H9 (cell line): Measurements from ENCODE around the gene SNX18. TPM values are rescaled to one million over a fixed set of nuclear protein-coding genes. Genes with fewer than 3 reads are reported as not detected.

Experiments
- DNase-seq: peaks from one replicate; pipeline ENCODE4 v3.0.0-alpha.2; 2017
- H2AFZ ChIP-seq: one replicate; pipeline ENCODE4 v1.6.1; 2013; ENCODE audit warnings: mild to moderate bottlenecking, low read length, control low read depth, moderate library complexity
- H2AK5ac ChIP-seq: 2 replicates; pipeline ENCODE4 v1.6.1; 2013; ENCODE audit warnings: low read length, control low read depth, mixed read lengths; ENCODE audit not compliant: insufficient read length
- H2BK120ac ChIP-seq: one replicate; pipeline ENCODE4 v1.6.1; 2013; ENCODE audit warnings: low read depth, mild to moderate bottlenecking, low read length, control low read depth, inconsistent platforms; ENCODE audit not compliant: poor library complexity, severe bottlenecking
- H2BK12ac ChIP-seq: 2 replicates; pipeline ENCODE4 v1.6.1; 2013; ENCODE audit warnings: low read length, control low read depth, mixed read lengths, low read depth; ENCODE audit not compliant: insufficient read length
- H2BK15ac ChIP-seq: 2 replicates; pipeline ENCODE4 v1.6.1; 2013; ENCODE audit warnings: low read depth, low read length, control low read depth
- H2BK20ac ChIP-seq: one replicate; pipeline ENCODE4 v1.6.1; 2013; ENCODE audit warnings: low read depth, mild to moderate bottlenecking, low read length, control low read depth, inconsistent platforms; ENCODE audit not compliant: poor library complexity, severe bottlenecking
- H2BK5ac ChIP-seq: 2 replicates; pipeline ENCODE4 v1.6.1; 2013; ENCODE audit warnings: low read length, control low read depth, mixed read lengths; ENCODE audit not compliant: insufficient read length
- H3K14ac ChIP-seq: 2 replicates; pipeline ENCODE4 v1.6.1; 2013; ENCODE audit warnings: low read length, control low read depth; ENCODE audit not compliant: insufficient read depth
- H3K18ac ChIP-seq: 2 replicates; pipeline ENCODE4 v1.6.1; 2013; ENCODE audit warnings: low read depth, mild to moderate bottlenecking, mixed read lengths, low read length, control low read depth; ENCODE audit not compliant: insufficient read length
- H3K23ac ChIP-seq: 2 replicates; pipeline ENCODE4 v1.6.1; 2013; ENCODE audit warnings: low read length, control low read depth, mixed read lengths, low read depth; ENCODE audit not compliant: insufficient read length
- H3K23me2 ChIP-seq: 2 replicates; pipeline ENCODE4 v1.6.1; 2013; ENCODE audit warnings: low read depth, mild to moderate bottlenecking, mixed read lengths, low read length, control low read depth; ENCODE audit not compliant: insufficient read length, poor library complexity, severe bottlenecking
- H3K27ac ChIP-seq: 2 replicates; pipeline ENCODE4 v1.5.1; 2013; ENCODE audit warnings: low read length, control low read depth, mixed read lengths, low read depth; ENCODE audit not compliant: insufficient read length
- H3K27me3 ChIP-seq: 2 replicates; pipeline ENCODE4 v1.6.1; 2013; ENCODE audit warnings: low read length, control low read depth, inconsistent platforms; ENCODE audit not compliant: insufficient read depth
- H3K4ac ChIP-seq: 2 replicates; pipeline ENCODE4 v1.6.1; 2013; ENCODE audit warnings: low read depth, mild to moderate bottlenecking, control low read depth, inconsistent platforms, low read length, moderate library complexity
- H3K4me1 ChIP-seq: 2 replicates; pipeline ENCODE4 v1.6.1; 2013; ENCODE audit warnings: low read length, control low read depth, inconsistent platforms; ENCODE audit not compliant: insufficient read depth
- H3K4me2 ChIP-seq: 2 replicates; pipeline ENCODE4 v1.6.1; 2013; ENCODE audit warnings: low read length, control low read depth, mixed read lengths; ENCODE audit not compliant: insufficient read length, insufficient read depth
- H3K56ac ChIP-seq: 2 replicates; pipeline ENCODE4 v1.6.1; 2013; ENCODE audit warnings: low read depth, mild to moderate bottlenecking, mixed read lengths, low read length, control low read depth; ENCODE audit not compliant: insufficient read length
- H3K79me1 ChIP-seq: 2 replicates; pipeline ENCODE4 v1.6.1; 2013; ENCODE audit warnings: low read depth, mild to moderate bottlenecking, moderate library complexity, low read length, control low read depth, inconsistent platforms; ENCODE audit not compliant: insufficient read depth, poor library complexity, severe bottlenecking
- H3K79me2 ChIP-seq: 2 replicates; pipeline ENCODE4 v1.6.1; 2013; ENCODE audit warnings: low read length, control low read depth, inconsistent platforms; ENCODE audit not compliant: insufficient read depth
- H3K9ac ChIP-seq: 2 replicates; pipeline ENCODE4 v1.6.1; 2013; ENCODE audit warnings: low read length, control low read depth, mixed read lengths; ENCODE audit not compliant: insufficient read length; ENCODE audit errors: extremely low read depth
- H3K9me3 ChIP-seq: one replicate; pipeline ENCODE4 v1.6.1; 2013; ENCODE audit warnings: low read depth, low read length, inconsistent platforms; ENCODE audit not compliant: control insufficient read depth
- H3T11ph ChIP-seq: one replicate; pipeline ENCODE4 v1.6.1; 2013; ENCODE audit warnings: mild to moderate bottlenecking, low read length, control low read depth, inconsistent platforms
- H4K20me1 ChIP-seq: one replicate; pipeline ENCODE4 v1.6.1; 2013; ENCODE audit not compliant: control insufficient read depth, insufficient read length, insufficient read depth
- H4K5ac ChIP-seq: 2 replicates; pipeline ENCODE4 v1.6.1; 2013; ENCODE audit warnings: low read depth, mild to moderate bottlenecking, mixed read lengths, low read length, control low read depth; ENCODE audit not compliant: insufficient read length
- H4K8ac ChIP-seq: replicated peaks from 2 replicates; pipeline ENCODE4 v1.6.1; 2013; ENCODE audit warnings: low read length, control low read depth, mixed read lengths, low read depth; ENCODE audit not compliant: insufficient read length
- H4K91ac ChIP-seq: 2 replicates; pipeline ENCODE4 v1.6.1; 2013; ENCODE audit warnings: low read depth, mild to moderate bottlenecking, moderate library complexity, mixed read lengths, low read length, control low read depth; ENCODE audit not compliant: insufficient read length
- H3K27ac Mint-ChIP-seq, 3 experiments: 2 replicates in 2 of 3; 3 replicates in 1 of 3; pipeline ENCODE4 v1.8.0; 2020 to 2021; ENCODE audit warnings: mixed read lengths in 3 of 3, mild to moderate bottlenecking in 1 of 3, moderate library complexity in 1 of 3
- H3K27me3 Mint-ChIP-seq: 2 replicates; pipeline ENCODE4 v1.8.0; 2021; ENCODE audit warnings: low read depth, mild to moderate bottlenecking, moderate library complexity, mixed read lengths
- H3K36me3 Mint-ChIP-seq, 3 experiments: 2 replicates in 2 of 3; 3 replicates in 1 of 3; pipeline ENCODE4 v1.8.0; 2020 to 2021; ENCODE audit warnings: low read depth in 3 of 3, mixed read lengths in 3 of 3; ENCODE audit not compliant: insufficient read depth in 1 of 3
- H3K4me1 Mint-ChIP-seq, 2 experiments: 2 replicates each; pipeline ENCODE4 v1.8.0; 2020; ENCODE audit warnings: mixed read lengths in 2 of 2
- H3K4me3 Mint-ChIP-seq, 2 experiments: 2 replicates in 1 of 2; 3 replicates in 1 of 2; pipeline ENCODE4 v1.8.0; 2020 to 2021; ENCODE audit warnings: mild to moderate bottlenecking in 2 of 2, mixed read lengths in 2 of 2, moderate library complexity in 1 of 2
- H3K9me3 Mint-ChIP-seq, 2 experiments: 2 replicates in 1 of 2; 3 replicates in 1 of 2; pipeline ENCODE4 v1.8.0; 2020; ENCODE audit warnings: mild to moderate bottlenecking in 2 of 2, mixed read lengths in 2 of 2, moderate library complexity in 1 of 2
- CTCF ChIP-seq: fragments of 200-600 bp; sonication (generic); conservative IDR thresholded peaks from 3 replicates; pipeline ENCODE4 v1.8.0; 2021; ENCODE audit warnings: antibody characterized with exemption, mild to moderate bottlenecking
- WGBS: extraction: QIAGEN DNeasy Blood & Tissue Kit; methylation state at CpG from one replicate; pipeline ENCODE4 v1.1.7; 2013; ENCODE audit warnings: missing lambda C conversion rate, low lambda C conversion rate, mixed read lengths; ENCODE audit not compliant: insufficient read length; ENCODE audit errors: extremely low coverage; 5-methylcytosine and 5-hydroxymethylcytosine counted together
- total RNA-seq: library from RNA; stranded (reverse); gene quantifications from 2 replicates; pipeline ENCODE4 v1.2.1, GENCODE V29; 2021

Gene SNX18
- total RNA-seq, 1 experiment from 2014 or later: 17.2 TPM

- DNase-seq: no peak
- peaks cover 7% of the 10 kb centered on the region for H3K23me2 ChIP-seq
Measured at GRCh38 chr5:54520438-54520846, 2.9 kb downstream of the SNX18 start.

More at GRCh38 chr5:54520438-54520846, 2.9 kb downstream of the SNX18 start:
- Histone ChIP-seq H3K79me2 (peaks cover 11% of the 10 kb centered on the region; the same call in 1 of the 2 replicates), H2BK120ac (no peak overlapping the region), H3K4me2 (peak overlapping the region; percentile 68), H2AFZ (no peak overlapping the region), H2BK5ac (no peak overlapping the region), H4K20me1 (no peaks in the 10 kb centered on the region), H3K4me1 (0 out of 2 replicates have a peak, but pooled peaks cover 2% of the 10 kb centered on the region), H3K23ac (no peak overlapping the region), H4K91ac (no peak overlapping the region), H3K27ac (no peak overlapping the region), H4K5ac (no peak overlapping the region), H4K8ac (no peak overlapping the region), H3K27me3 (peaks cover 3% of the 10 kb centered on the region; the same call in 1 of the 2 replicates), H2AK5ac (no peak overlapping the region), H2BK12ac (no peak overlapping the region), H3K4ac (no peak overlapping the region), H3K9ac (peak overlapping the region; percentile 37), H2BK20ac (no peak overlapping the region), H2BK15ac (no peak overlapping the region), H3T11ph (no peak overlapping the region), H3K14ac (no peak overlapping the region), H3K9me3 (no peaks in the 10 kb centered on the region), H3K79me1 (no peaks in the 10 kb centered on the region), H3K18ac (no peak overlapping the region), H3K56ac (no peak overlapping the region)
- Mint-ChIP-seq H3K27me3 (peaks cover 26% of the 10 kb centered on the region), H3K4me3 (peak overlapping the region; percentile 52 to 77), H3K4me1 (peaks cover 46 to 50% of the 10 kb centered on the region in 2 experiments), H3K27ac (no peak overlapping the region; a peak in 1 of 7 replicates), H3K36me3 (peaks cover 5 to 14% (median 13%) of the 10 kb centered on the region in 3 experiments; a peak in 5 of 7 replicates), H3K9me3 (no peaks in the 10 kb centered on the region)
- WGBS: no CpG with 5 or more reads among the region's 7 CpGs
- TF ChIP-seq CTCF: no peak
